Stimulated activated CD8-positive, alpha-beta memory T cell treated with anti-CD3 and anti-CD28 coated beads, Interleukin-12 subunit alpha, Interleukin-12 subunit beta, amount 100 ng/mL, for 4 hours (primary cell): Measurements from ENCODE around the gene CRYGS.

ENCODE experiments used
- DNase-seq: peaks from one replicate; pipeline ENCODE4 v3.0.0-alpha.2; 2020; ENCODE audit warnings: low read depth

The CRYGS gene

DNA sequence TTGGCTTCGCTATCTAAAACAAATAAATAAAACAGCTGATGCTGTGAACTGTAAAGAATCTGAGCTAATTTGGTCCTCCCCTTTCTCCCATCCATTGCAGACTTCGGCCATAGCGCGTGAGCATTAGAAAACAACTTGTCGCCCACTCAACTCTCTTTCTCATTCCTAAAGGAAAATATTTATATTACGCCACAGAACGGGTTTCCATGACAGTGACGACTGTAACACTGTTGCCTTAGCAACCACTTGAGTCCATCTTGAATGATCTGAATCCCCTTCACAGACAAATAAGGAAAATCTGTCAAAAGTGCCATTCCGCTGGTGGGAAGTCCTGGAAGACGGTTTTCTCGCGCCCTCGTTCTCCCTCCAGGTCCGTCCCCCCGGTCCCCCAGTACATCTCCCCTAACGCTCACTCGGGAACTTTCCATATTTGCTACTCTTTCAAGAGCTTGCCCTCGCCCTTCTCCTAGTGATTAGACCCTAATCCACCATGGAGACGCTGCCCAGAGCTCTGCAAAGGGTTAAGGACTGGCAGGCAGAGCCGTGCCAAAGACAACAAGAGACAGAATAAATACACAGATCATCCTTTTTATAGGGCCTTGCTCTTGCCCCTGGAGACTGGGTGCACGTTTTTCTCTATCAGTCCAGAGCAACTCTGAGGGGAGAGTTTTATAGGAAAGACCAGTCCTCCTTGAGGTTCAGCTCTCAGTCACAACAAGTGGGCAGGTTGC is 50.5 kb downstream of the CRYGS start:
- DNase-seq, result no peak

DNA sequence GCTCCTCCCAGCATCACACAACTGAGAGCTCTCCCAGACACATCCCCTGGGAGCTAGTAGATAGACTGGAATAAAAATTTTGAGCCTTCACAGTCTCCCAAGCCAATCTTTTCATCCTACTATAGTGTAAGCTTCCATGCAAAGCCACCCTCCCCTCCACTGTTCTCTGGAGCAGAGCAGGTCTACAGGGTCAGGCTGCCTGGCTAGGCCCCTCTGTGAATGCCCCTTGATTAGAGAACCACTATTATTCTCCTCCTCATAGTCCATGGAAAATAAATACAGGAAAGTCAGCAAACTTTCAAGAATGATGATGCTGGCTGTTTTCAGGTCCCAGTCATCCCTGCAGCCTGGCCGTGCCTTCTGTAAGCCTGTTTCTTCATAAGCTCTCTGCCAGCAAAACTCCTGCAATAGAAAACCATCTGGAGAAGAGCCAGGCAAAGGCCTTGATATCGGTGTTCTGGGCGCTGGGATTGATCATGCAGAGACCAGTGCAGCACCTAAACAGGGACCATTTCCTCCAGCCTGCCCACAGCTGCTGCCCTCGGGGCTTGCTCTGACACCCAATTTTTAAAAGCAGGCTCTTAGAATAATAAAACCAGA is 51.7 kb downstream of the CRYGS start:
- no peak for DNase-seq

DNA sequence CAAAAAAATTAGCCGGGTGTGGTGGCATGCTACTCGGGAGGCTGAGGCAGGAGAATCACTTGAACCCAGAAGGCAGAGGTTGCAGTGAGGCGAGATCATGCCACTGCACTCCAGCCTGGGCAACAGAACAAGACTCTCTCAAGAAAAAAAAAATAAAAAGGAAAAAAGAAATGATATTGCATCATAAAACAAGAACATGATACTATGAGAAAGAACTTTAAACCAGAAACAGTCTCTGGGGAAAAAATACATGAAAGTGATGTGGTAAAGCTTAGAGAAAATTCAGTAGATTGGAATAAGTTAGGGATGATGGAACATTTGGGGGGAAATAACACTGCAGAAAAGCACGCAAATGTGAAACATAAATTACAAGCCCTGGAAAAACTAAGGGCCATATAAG is 54.7 kb downstream of the CRYGS start:
- no peak for DNase-seq
